ACC112 (cell line): Measurements from ENCODE around the gene CELA3B.
"Not testable (repeated sequence)": the region's sequence is repeated elsewhere in the genome, so short reads cannot be mapped to it uniquely, and the experiment has no call there.

Experiments used
- H2AFZ ChIP-seq: fragments of 200-600 bp; sonication (generic); one replicate; pipeline ENCODE4 v1.6.0; 2017; ENCODE audit warnings: antibody characterized with exemption, low read length; ENCODE audit not compliant: unreplicated experiment
- H3K27ac ChIP-seq: fragments of 200-600 bp; sonication (generic); 2 replicates; pipeline ENCODE4 v1.5.1; 2014; ENCODE audit warnings: low read depth, mild to moderate bottlenecking, antibody characterized with exemption, low read length, moderate library complexity
- H3K27me3 ChIP-seq: fragments of 200-600 bp; sonication (generic); 2 replicates; pipeline ENCODE4 v1.6.1; 2014; ENCODE audit warnings: mild to moderate bottlenecking, antibody characterized with exemption, low read length, moderate library complexity, mixed read lengths; ENCODE audit not compliant: insufficient read depth
- H3K36me3 ChIP-seq: fragments of 200-600 bp; sonication (generic); 2 replicates; pipeline ENCODE4 v1.6.1; 2016; ENCODE audit warnings: mild to moderate bottlenecking, antibody characterized with exemption, low read length, moderate library complexity, mixed read lengths; ENCODE audit not compliant: insufficient read depth
- H3K4me1 ChIP-seq: fragments of 200-600 bp; sonication (generic); one replicate; pipeline ENCODE4 v1.6.1; 2016; ENCODE audit warnings: low read length, mixed read lengths; ENCODE audit not compliant: insufficient read depth, unreplicated experiment, control insufficient read depth
- H3K4me3 ChIP-seq: fragments of 200-600 bp; sonication (generic); 2 replicates; pipeline ENCODE4 v1.5.1; 2014; ENCODE audit warnings: mild to moderate bottlenecking, low read depth, low read length
- H3K79me2 ChIP-seq: fragments of 200-600 bp; sonication (generic); one replicate; pipeline ENCODE4 v1.6.0; 2016; ENCODE audit warnings: low read length; ENCODE audit not compliant: control insufficient read depth, unreplicated experiment, insufficient read depth

Gene CELA3B

GRCh38 chr1:21936366-21937031, 40.3 kb upstream of the CELA3B start:
- Histone ChIP-seq H3K4me1 (peaks cover 63% of the 10 kb centered on the region), H3K27ac (peak overlapping the region; percentile 99)

GRCh38 chr1:21937034-21937371, 39.8 kb upstream of the CELA3B start, which contains the start of gene HSPG2:
Gene HSPG2 (minus strand): TSS chr1:21937310. CDS start chr1:21937217, 93 bp downstream.
- H3K27me3 ChIP-seq, result no peaks in the 10 kb centered on the region
- peak within 1 kb of the TSS; percentile 86 for H2AFZ ChIP-seq
- peaks cover 57% of the 10 kb centered on the region for H3K4me1 ChIP-seq
- H3K27ac ChIP-seq, result peak within 1 kb of the TSS; percentile 99
- peaks cover 40% of the 10 kb centered on the region for H3K79me2 ChIP-seq
- peak within 1 kb of the TSS; percentile 86 for H3K4me3 ChIP-seq
- H3K36me3 ChIP-seq, result no peaks in the 10 kb centered on the region

More at GRCh38 chr1:21936366-21937031, 40.3 kb upstream of the CELA3B start:
- Histone ChIP-seq H3K27me3 (no peaks in the 10 kb centered on the region), H3K79me2 (peaks cover 40% of the 10 kb centered on the region), H3K4me3 (peak overlapping the region; percentile 86), H3K36me3 (no peaks in the 10 kb centered on the region), H2AFZ (no peak overlapping the region)

- Histone ChIP-seq H3K4me1 (peaks cover 52% of the 10 kb centered on the region), H3K27ac (peak overlapping the region; percentile 20; the same call in 1 of the 2 replicates), H3K27me3 (no peaks in the 10 kb centered on the region), H3K79me2 (peaks cover 40% of the 10 kb centered on the region), H3K36me3 (no peaks in the 10 kb centered on the region), H3K4me3 (peak overlapping the region; percentile 70), H2AFZ (peak overlapping the region; percentile 86)
Measured at GRCh38 chr1:21937372-21938121, 39.3 kb upstream of the CELA3B start.

- Histone ChIP-seq H3K27ac (peak overlapping the region; percentile 74), H2AFZ (peak overlapping the region; percentile 29)
Measured at GRCh38 chr1:21938732-21939538, 37.9 kb upstream of the CELA3B start.

GRCh38 chr1:21939650-21940374, 37.0 kb upstream of the CELA3B start:
- Histone ChIP-seq H3K4me3 (no peak overlapping the region), H3K36me3 (no peaks in the 10 kb centered on the region), H3K79me2 (peaks cover 20% of the 10 kb centered on the region), H2AFZ (peak overlapping the region; percentile 52), H3K4me1 (peaks cover 33% of the 10 kb centered on the region), H3K27ac (peak overlapping the region; percentile 74), H3K27me3 (no peaks in the 10 kb centered on the region)

More at GRCh38 chr1:21938732-21939538, 37.9 kb upstream of the CELA3B start:
- Histone ChIP-seq H3K79me2 (peaks cover 28% of the 10 kb centered on the region), H3K36me3 (no peaks in the 10 kb centered on the region), H3K4me1 (peaks cover 38% of the 10 kb centered on the region), H3K4me3 (no peak overlapping the region), H3K27me3 (no peaks in the 10 kb centered on the region)

GRCh38 chr1:21940492-21940891, 36.3 kb upstream of the CELA3B start:
- Histone ChIP-seq H3K79me2 (peaks cover 14% of the 10 kb centered on the region), H3K4me1 (peaks cover 28% of the 10 kb centered on the region), H3K4me3 (no peak overlapping the region), H3K27ac (peak overlapping the region; percentile 74; the same call in 1 of the 2 replicates), H2AFZ (no peak overlapping the region), H3K36me3 (no peaks in the 10 kb centered on the region), H3K27me3 (no peaks in the 10 kb centered on the region)

- Histone ChIP-seq H3K27ac (no peak overlapping the region), H3K27me3 (no peaks in the 10 kb centered on the region), H3K4me1 (peaks cover 26% of the 10 kb centered on the region), H2AFZ (no peak overlapping the region), H3K79me2 (peaks cover 5% of the 10 kb centered on the region), H3K36me3 (no peaks in the 10 kb centered on the region), H3K4me3 (no peak overlapping the region)
Measured at GRCh38 chr1:21941370-21941769, 35.5 kb upstream of the CELA3B start.

GRCh38 chr1:21942464-21942863, 34.4 kb upstream of the CELA3B start:
- H3K36me3 ChIP-seq, result no peaks in the 10 kb centered on the region
- no peak overlapping the region for H2AFZ ChIP-seq
- peaks cover 26% of the 10 kb centered on the region for H3K4me1 ChIP-seq
- no peak overlapping the region for H3K4me3 ChIP-seq
- no peak overlapping the region for H3K27ac ChIP-seq
- H3K79me2 ChIP-seq, result no peaks in the 10 kb centered on the region
- H3K27me3 ChIP-seq, result no peaks in the 10 kb centered on the region

- H3K27me3 ChIP-seq, H3K27ac ChIP-seq, H3K36me3 ChIP-seq, H3K4me3 ChIP-seq, H2AFZ ChIP-seq, H3K79me2 ChIP-seq: not testable (repeated sequence)
- H3K4me1 ChIP-seq, result peaks cover 22% of the 10 kb centered on the region
Measured at GRCh38 chr1:21942959-21943640, 33.7 kb upstream of the CELA3B start.

GRCh38 chr1:21944733-21945073, 32.1 kb upstream of the CELA3B start:
- Histone ChIP-seq H3K4me1 (peaks cover 8% of the 10 kb centered on the region), H3K36me3 (no peaks in the 10 kb centered on the region), H3K27me3 (no peaks in the 10 kb centered on the region), H2AFZ (no peak overlapping the region), H3K27ac (no peak overlapping the region), H3K4me3 (no peak overlapping the region), H3K79me2 (no peaks in the 10 kb centered on the region)
